Osteoblast (primary cell): ENCODE measurements around the gene PTPRN2. TPM values are rescaled to one million over a fixed set of nuclear protein-coding genes. Genes with fewer than 3 reads are reported as not detected.
A peak's percentile ranks its signal among the peaks of the same experiment; 100 is the strongest.
"Not testable (repeated sequence)": the region's sequence is repeated elsewhere in the genome, so short reads cannot be mapped to it uniquely, and the experiment has no call there.

ENCODE experiments used
- DNase-seq: peaks from one replicate; pipeline ENCODE4 v3.0.0; 2011; ENCODE audit warnings: low spot score, mixed read lengths; ENCODE audit not compliant: insufficient read length; ENCODE audit errors: missing footprints
- H2AFZ ChIP-seq: 2 replicates; pipeline ENCODE4 v1.6.0; 2011; ENCODE audit warnings: mild to moderate bottlenecking, low read length
- H3K27ac ChIP-seq: 2 replicates; pipeline ENCODE4 v1.5.1; 2011; ENCODE audit warnings: mild to moderate bottlenecking, low read depth, low read length, moderate library complexity
- H3K27me3 ChIP-seq: 2 replicates; pipeline ENCODE4 v1.6.0; 2012; ENCODE audit warnings: mild to moderate bottlenecking, control low read depth, inconsistent platforms, low read length, moderate library complexity; ENCODE audit not compliant: insufficient read depth
- H3K36me3 ChIP-seq: 2 replicates; pipeline ENCODE4 v1.5.1; 2011; ENCODE audit warnings: mild to moderate bottlenecking, low read length, control low read depth, moderate library complexity; ENCODE audit not compliant: insufficient read depth
- H3K4me1 ChIP-seq: 2 replicates; pipeline ENCODE4 v1.5.1; 2011; ENCODE audit warnings: mild to moderate bottlenecking, low read length, control low read depth, moderate library complexity; ENCODE audit not compliant: insufficient read depth
- H3K4me2 ChIP-seq: 2 replicates; pipeline ENCODE4 v1.6.0; 2011; ENCODE audit warnings: mild to moderate bottlenecking, low read length; ENCODE audit not compliant: insufficient read depth
- H3K4me3 ChIP-seq: fragments of 200-600 bp; sonication (generic); 3 replicates; pipeline ENCODE4 v1.5.1; 2012; ENCODE audit warnings: mild to moderate bottlenecking, low read length, inconsistent platforms; ENCODE audit not compliant: insufficient read depth
- H3K79me2 ChIP-seq: 2 replicates; pipeline ENCODE4 v1.6.0; 2012; ENCODE audit warnings: mild to moderate bottlenecking, low read length, control low read depth, inconsistent platforms; ENCODE audit not compliant: insufficient read depth
- H3K9me3 ChIP-seq: 2 replicates; pipeline ENCODE4 v1.5.1; 2011; ENCODE audit warnings: low read depth, low read length, control low read depth
- H4K20me1 ChIP-seq: 2 replicates; pipeline ENCODE4 v1.6.0; 2012; ENCODE audit warnings: mild to moderate bottlenecking, low read length, control low read depth; ENCODE audit not compliant: insufficient read depth
- total RNA-seq: library from RNA; depleted of rRNA; stranded (reverse); fragments of >200 nt; gene quantifications from 2 replicates; pipeline ENCODE4 v1.2.3, GENCODE V29; 2012
- TF ChIP-seq, protein P1 (sequence below): IDR thresholded peaks from 2 replicates; pipeline ENCODE4 v1.5.1; 2011; ENCODE audit warnings: mild to moderate bottlenecking, low read depth, low read length, moderate library complexity; ENCODE audit errors: extremely low read depth

PTPRN2 gene
- total RNA-seq, 1 donor: 0.36 TPM

DNA sequence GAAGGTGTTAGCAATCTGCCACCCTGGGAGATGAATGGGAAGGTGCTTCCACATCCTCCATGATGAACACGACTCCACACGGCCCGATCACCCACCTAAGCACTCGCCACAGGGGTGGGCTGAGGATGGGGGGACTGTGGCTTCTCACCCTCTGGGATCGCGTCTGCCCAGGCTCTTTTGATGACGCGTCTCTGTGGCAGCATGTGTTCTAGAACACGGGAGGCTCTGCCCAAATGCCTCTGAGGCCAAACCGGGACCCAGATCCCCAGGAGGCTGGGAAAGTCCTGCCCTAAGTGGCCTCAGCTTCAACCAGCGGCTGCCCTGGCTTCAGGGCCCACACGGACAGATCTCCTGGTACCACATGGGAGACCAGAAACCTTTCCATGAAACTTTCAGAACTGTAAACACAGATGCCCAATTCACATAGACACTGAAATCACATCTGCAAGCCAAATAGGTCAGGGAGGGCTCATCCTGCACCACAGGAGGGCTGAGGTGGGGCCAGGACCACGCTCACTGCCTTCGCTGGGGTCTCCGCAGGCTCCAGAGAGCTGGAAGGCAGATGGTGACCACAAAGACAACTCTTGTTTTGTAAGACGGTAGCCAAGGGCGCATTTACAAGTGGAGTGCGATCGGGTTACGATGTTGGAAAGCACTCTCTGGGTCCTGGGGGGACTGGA is 200.6 kb downstream of the PTPRN2 start:
- H3K79me2 ChIP-seq: no peaks in the 10 kb centered on the region
- no peaks in the 10 kb centered on the region for H3K9me3 ChIP-seq
- peak; percentile 67 for DNase-seq
- TF ChIP-seq, protein P1, sequence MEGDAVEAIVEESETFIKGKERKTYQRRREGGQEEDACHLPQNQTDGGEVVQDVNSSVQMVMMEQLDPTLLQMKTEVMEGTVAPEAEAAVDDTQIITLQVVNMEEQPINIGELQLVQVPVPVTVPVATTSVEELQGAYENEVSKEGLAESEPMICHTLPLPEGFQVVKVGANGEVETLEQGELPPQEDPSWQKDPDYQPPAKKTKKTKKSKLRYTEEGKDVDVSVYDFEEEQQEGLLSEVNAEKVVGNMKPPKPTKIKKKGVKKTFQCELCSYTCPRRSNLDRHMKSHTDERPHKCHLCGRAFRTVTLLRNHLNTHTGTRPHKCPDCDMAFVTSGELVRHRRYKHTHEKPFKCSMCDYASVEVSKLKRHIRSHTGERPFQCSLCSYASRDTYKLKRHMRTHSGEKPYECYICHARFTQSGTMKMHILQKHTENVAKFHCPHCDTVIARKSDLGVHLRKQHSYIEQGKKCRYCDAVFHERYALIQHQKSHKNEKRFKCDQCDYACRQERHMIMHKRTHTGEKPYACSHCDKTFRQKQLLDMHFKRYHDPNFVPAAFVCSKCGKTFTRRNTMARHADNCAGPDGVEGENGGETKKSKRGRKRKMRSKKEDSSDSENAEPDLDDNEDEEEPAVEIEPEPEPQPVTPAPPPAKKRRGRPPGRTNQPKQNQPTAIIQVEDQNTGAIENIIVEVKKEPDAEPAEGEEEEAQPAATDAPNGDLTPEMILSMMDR: no peak
- no peaks in the 10 kb centered on the region for H3K36me3 ChIP-seq
- no peaks in the 10 kb centered on the region for H3K4me1 ChIP-seq
- H4K20me1 ChIP-seq: no peaks in the 10 kb centered on the region
- H3K27me3 ChIP-seq: no peaks in the 10 kb centered on the region
- H3K4me3 ChIP-seq: no peak overlapping the region
- H3K4me2 ChIP-seq: no peak overlapping the region
- no peak overlapping the region for H2AFZ ChIP-seq
- no peak overlapping the region for H3K27ac ChIP-seq

DNA sequence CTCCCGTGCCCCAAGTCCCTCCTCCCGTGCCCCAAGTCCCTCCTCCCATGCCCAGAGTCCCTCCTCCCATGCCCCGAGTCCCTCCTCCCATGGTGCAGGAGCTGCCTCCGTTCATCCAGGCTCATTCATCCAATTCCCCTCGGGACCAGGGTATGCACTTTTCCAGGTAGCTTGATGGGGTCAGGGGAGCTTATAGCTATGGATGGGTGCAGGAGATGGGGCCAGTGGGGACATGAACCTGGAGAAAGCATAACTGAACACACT is 201.3 kb downstream of the PTPRN2 start:
- Histone ChIP-seq H2AFZ (no peak overlapping the region), H3K4me3 (no peak overlapping the region), H3K79me2 (no peaks in the 10 kb centered on the region), H3K27ac (no peak overlapping the region), H3K36me3 (no peaks in the 10 kb centered on the region), H3K9me3 (no peaks in the 10 kb centered on the region), H4K20me1 (no peaks in the 10 kb centered on the region), H3K4me2 (no peak overlapping the region), H3K27me3 (no peaks in the 10 kb centered on the region), H3K4me1 (no peaks in the 10 kb centered on the region)
- peak; percentile 31 for DNase-seq
- TF ChIP-seq, protein P1: no peak

DNA sequence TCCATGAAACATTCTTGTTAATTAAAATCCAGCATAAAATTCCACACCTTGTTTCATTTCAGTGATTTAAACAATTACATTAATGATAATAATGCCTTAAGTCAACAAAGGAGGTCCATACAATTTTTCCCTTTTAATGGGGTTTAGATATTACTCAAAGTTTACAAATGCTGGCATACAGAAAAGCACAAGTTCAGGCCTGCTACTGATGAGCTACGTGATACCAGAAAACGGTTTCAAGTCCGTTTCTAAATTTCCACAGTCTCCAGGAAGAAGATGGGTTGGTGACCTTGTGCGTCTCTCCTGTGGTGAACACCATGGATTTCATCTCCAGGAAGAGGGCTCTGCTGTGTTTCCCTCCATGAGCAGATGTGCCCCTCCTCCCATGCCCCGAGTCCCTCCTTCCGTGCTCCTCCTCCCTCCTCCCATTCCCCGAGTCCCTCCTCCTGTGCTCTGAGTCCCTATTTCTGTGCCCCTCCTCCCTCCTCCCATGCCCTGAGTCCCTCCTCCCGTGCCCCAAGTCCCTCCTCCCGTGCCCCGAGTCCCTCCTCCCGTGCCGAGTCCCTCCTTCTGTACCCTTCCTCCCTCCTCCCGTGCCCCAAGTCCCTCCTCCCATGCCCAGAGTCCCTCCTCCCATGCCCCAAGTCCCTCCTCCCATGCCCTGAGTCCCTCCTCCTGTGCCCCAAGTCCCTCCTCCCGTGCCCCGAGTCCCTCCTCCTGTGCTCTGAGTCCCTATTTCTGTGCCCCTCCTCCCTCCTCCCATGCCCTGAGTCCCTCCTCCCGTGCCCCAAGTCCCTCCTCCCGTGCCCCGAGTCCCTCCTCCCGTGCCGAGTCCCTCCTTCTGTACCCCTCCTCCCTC is 201.9 kb downstream of the PTPRN2 start:
- not testable (repeated sequence) for H3K9me3 ChIP-seq, H3K27me3 ChIP-seq, H3K36me3 ChIP-seq, H3K79me2 ChIP-seq, H3K4me3 ChIP-seq, H4K20me1 ChIP-seq, H3K27ac ChIP-seq, H3K4me1 ChIP-seq, H2AFZ ChIP-seq, H3K4me2 ChIP-seq
- peak; percentile 21 for DNase-seq

DNA sequence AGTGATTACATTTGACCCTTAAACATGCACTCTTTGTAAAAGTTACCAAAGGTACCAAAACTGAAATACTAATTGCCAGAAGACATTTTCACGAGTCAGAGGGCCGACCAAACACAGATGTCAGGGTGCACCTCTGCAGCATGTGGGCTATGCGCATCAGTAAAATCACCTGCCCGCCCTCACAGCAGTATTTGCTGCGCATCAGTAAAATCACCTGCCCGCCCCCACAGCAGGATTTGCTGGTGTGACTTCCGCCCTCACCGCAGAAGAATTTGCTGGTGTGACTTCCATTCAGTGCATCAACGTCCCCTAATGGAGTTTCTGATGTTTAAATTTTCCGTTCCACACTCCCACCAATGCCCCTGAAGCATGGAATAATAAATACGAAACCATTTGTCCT is 202.9 kb downstream of the PTPRN2 start:
- Histone ChIP-seq H4K20me1 (no peaks in the 10 kb centered on the region), H3K27ac (no peak overlapping the region), H3K4me2 (no peak overlapping the region), H3K36me3 (no peaks in the 10 kb centered on the region), H3K9me3 (no peaks in the 10 kb centered on the region), H3K79me2 (no peaks in the 10 kb centered on the region), H3K4me1 (no peaks in the 10 kb centered on the region), H2AFZ (no peak overlapping the region), H3K4me3 (no peak overlapping the region), H3K27me3 (no peaks in the 10 kb centered on the region)
- DNase-seq: peak; percentile 41
- TF ChIP-seq, protein P1: no peak
